NCI-H128 (cell line): ENCODE measurements around the gene VTN.

Experiments
- DNase-seq: peaks from one replicate; lab custom pipeline; 2025; ENCODE audit not compliant: unreplicated experiment; lab: John Stamatoyannopoulos, UW

VTN gene, protein sequence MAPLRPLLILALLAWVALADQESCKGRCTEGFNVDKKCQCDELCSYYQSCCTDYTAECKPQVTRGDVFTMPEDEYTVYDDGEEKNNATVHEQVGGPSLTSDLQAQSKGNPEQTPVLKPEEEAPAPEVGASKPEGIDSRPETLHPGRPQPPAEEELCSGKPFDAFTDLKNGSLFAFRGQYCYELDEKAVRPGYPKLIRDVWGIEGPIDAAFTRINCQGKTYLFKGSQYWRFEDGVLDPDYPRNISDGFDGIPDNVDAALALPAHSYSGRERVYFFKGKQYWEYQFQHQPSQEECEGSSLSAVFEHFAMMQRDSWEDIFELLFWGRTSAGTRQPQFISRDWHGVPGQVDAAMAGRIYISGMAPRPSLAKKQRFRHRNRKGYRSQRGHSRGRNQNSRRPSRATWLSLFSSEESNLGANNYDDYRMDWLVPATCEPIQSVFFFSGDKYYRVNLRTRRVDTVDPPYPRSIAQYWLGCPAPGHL

DNA sequence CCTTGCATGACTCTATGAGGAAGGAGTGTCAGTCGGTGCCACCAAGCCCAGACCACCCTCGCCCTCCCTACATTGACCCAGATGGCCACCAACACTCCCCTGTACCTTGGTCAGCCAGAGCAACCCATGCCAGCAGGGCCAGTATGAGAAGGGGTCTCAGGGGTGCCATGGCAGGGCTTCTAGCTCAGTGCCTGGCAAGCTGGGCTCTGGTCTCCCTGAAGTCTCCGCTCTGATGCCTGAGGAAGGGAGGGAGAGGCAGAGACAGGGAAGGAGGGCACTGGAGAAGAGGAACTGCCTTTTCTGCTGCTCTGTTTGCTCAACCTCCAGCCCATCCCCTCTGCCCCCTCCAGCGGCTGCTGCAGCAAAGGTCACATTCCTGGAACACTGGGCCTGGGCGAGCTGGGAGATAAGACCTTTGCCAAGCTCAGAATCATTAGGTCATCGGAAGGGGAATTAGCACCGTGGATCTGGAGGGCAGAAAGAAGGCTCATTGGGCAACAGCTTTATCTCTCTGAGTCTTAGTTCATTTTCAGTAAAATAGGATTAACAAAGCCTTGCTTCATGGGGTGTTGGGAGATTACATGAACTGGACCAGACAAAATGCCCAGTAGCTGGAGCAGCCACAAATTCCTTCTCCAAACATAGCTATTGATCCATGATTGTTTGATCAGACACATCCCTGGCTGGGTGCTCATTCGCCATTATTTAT lies at the start of gene VTN:
Gene VTN, minus strand, starts transcription at position 273 of the 709 bp plus-strand sequence. Its CDS starts 104 bp downstream, at position 169.
- DNase-seq: no peak

DNA sequence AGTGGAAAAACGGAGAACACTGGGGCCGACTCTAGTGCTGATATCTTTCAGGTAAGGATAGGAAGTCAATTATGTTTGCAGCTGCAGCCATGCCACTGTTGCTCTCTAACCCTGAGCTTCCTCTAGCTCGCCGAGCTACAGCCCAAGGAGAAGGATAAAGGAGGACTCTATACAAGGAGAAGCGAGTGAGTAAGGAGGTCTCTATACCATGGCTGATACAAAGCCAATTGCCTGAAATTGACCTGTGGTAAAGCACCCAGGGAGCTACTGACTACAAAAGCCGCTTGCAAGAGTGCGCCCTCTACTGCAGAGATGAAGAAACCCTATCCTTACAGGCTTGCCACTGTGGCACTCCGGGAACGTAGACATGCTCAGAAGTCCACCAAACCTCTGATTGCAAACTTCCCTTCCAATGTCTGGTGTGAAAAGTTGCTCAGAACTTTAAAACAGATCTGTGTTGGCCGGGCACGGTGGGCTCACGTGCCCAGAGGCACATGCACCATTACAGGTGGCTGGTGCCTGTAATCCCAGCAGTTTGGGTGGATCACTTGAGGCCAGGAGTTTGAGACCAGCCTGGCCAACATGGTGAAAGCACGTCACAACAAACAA lies 46.7 kb upstream of the VTN start:
- DNase-seq: peak; percentile 44

DNA sequence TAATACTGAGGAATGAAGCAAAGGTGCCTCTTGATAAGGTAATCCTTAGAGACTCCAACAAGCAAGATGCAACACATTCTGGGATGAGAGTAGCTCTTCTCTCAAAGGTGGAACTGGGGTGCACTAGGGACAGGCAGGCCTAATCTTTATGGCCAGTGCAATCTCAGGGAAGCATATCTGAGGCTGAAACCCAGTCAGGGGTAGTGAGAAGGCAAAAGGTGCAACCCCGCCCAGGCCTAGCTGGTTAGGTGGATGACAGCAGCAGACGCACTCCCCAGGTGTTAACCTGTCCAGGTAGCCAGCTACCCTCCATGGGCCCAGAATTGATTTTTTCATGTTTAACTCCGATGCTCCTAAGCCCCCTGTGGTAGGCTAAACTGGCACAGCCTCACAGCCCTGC lies 45.8 kb upstream of the VTN start:
- no peak for DNase-seq

DNA sequence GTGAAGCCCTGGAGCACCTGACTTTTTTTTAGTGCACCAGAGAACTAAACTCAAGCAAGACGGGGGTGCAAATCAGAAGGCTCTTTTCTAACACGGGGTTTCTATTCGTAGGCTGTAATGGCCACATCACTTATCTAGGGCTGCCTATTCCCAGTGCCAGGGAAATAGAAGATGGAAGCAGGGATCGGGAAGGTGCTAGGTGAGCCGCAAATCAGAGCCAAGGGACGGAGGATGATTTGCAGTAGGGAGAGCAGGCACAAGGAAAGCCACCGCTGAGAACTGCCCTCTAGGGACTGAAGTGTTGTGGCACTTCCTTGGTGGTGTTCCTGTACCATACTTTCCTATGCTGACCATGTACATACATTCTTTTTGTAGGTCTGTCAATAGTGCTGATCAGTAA lies 43.7 kb upstream of the VTN start:
- no peak for DNase-seq

DNA sequence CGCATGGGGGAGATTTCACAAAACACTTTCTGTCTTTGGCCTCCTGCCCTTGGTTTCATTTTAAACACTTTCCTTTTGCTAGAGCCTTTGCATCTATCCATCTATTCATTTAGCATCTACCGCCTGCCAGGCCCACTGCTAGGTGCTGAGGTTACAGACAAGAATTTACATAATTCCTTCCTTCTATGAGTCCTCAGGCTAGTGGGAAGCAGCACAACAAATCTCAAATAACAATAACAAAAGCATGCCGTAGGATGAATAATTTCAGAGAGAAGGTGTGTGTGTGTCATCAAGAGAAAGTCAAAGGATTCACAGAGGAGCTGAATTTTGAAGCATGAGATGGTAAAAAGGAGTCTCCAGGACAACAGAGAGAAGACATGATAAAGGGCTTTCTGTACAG lies 42.0 kb upstream of the VTN start:
- DNase-seq: no peak

DNA sequence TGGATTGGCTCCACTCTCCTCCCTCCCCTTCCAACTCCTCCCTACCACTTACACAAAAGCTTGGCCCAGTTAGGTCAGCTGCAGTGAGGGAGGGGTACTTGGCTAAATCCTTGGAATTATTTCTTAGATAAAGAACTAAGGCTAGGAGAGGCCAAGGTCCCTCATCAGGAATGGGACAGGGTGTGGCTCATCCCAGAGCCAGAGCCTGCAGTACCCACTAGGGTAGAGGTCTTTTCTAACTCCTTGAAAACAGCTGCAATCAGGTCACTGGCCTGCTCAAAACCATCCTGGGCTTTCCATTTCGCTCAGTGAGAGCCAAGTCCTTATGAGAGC lies 37.8 kb upstream of the VTN start:
- no peak for DNase-seq

DNA sequence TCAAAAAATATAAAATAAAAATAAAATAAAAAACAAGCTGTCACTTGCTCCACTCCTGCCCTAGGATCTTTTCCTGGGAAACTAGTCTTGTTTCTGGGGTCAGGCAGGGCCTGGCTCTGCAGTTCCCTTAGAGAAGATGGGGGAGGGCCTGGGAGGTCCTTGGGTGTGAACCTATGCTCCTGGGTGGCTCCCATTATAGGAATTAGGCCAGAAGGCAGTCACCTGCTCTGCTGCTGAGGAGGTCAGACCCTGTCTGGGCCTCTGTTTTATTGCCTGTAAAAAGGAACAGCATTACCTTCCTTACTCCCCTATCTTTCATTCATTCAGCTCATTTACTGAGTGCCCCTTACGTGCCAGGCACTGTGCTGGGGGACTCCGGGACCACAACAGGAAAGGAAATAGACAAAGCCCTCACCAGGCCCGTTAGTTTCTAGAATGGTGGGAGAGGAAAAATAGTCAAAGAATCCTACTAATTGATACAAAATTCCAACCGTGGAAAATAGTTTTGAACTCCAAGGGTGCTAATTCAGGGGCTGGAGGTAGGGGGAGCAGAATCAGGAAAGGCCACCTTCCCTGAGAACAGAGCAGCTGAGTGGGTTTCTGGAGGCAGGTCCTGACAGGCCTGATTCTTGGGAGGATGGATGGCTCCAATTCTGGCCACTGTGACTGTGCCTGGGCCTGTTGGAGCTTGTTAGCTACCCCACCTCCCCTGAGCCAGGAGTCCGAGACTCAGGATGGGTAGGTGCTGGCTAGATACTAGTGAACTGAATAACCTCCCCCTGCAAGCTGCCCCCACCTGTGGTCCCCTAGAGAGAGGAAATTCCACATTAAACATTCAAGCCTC lies 37.2 kb upstream of the VTN start:
- no peak for DNase-seq

DNA sequence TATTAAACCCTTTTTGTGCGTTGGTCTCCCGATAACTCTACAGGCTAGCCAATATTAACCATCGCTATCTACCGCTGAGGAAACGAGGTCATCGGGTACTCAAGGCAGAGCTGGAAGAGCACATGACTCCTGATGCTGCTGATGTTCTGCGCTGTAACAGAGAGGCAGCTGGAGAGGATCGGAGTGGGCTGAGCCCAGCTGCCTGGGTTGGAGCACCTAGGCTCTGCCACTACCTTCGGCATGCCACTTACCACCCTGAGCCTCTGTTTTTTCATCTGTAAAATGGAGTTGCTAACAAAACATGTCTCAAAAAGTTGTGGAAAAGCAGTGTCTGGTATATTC lies 36.3 kb upstream of the VTN start:
- DNase-seq: no peak

DNA sequence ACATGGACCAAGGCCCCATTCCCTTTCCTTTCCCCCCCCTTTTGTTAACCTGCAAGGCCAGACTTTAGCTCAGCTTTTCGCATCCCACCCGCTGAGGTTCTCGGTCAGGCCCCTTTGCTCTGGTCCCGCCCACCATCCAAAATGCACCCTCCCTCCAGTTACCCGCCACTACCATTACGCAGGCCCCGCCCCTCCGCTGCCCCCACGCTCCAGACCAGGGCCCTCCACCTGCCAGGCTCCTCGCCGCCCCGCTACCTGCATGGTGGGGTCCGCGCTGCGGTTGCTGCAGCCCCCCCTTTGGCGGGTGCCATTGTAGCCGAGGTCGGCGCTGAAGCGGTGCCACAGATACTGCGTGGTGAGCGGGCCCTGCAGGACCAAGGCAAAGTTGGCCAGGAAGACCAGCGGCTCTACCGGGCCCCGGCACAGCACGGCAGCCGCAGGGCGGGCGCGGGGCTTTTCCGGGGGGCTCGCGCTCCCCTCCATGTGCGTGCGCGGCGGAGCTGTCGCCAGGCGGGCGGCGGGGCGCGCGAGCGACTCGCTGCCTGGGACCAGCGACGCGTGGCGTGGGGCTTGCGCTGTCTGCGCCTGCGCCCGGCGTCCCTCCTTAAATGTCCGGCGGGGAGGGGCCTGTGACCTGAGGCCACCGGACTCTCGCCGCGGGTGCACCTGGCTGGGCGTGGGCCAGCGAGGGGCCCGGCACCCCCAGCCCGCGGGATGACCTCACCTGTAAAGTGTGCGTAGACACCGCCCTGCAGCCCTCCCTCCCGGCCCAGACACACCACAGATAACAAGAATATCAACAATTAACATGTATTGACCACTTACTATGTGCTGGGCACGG lies 35.7 kb upstream of the VTN start, which contains the start of gene SLC46A1:
Gene SLC46A1, minus strand, starts transcription at position 581 of the 841 bp plus-strand sequence. Its CDS starts 98 bp downstream, at position 483.
- DNase-seq: no peak

DNA sequence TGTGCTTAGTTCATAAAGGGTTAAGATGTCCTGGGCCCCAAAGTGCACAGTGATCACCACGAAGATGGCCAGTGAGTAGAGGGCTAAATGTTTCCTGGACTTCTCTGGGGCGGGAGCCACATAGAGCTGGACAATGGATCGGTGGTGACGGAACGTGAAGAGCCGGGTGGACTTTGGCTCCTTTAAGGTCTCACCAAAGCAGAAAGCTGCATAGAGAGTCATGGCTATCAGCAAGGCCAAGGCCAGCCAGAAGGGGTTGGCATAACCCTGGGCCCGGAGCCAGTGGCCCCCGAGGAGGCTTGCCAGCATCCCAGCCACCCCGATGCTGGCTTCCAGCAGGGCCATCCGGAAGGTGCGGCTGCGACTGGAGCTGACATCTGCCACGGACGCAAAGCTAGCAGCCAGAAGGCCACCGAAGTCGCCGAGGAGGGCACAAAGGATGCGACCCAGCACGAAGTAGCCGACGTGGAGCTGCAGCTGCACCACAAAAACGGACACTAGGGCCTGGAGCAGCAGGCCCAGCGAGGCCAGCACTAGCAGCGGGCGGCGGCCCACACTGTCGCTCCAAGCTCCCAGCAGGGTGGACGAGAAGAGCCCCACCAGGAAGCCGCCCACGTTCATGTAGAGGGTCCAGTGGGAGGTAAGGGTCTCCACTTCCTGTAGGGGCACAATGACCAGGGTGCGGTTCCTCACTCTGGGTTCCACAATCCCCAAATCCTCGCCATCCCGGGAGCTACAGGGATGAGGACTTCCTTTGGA lies 34.9 kb upstream of the VTN start:
- no peak for DNase-seq

DNA sequence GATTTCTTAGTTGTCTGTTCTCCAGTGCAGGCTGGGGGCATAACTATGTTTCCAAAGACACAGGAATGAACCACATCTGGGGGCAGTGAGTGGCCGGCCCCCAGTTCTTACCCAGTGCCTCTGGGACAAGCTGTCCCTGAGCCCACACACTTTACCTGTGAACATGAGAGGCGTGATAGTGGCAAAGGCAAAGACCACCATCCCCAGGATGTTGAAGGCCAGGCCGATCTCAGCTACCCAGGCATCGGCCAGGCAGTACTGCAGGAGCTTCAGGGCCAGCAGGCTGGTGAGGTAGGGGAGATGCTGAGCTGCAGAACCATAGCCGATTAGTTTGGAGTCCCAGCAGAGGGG lies 34.3 kb upstream of the VTN start:
- no peak for DNase-seq

DNA sequence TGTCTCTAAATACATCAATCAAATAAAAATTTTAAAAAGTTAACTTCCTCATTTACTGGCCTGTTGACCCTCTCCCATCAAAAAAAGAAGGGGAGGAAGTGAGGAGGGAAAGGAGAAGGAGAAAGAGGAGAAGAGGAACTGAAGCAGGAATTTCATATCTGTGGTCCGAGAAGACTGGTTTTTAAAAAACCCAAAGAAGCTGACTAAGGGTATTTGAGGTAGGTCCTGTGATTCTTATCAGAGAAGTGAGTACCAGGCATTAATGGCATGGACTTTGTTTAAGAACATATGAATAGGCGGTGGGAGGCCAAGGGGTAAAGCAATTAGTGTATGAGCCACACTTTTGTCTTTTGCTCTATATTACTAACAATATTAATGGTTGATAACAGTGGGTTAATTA lies 33.9 kb upstream of the VTN start:
- no peak for DNase-seq

DNA sequence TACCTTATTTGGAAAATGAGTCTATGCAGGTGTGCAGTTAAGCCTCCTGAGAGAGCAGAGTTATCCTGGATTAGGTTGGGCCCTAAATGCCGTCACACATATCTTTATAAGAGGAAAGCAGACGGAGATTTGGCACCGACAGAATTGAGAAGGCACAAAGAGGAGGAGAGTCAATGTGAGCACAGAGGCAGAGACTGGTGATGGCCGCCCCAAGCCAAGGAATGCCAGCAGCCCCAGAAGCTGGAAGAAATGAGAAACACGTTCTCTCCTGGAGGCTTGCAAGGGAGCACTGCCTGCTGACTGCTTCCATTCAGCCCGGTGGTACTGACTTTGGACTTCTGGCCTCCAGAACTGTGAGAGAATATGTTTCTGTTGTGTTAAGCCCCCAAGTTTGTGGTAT lies 32.7 kb upstream of the VTN start:
- DNase-seq: no peak

DNA sequence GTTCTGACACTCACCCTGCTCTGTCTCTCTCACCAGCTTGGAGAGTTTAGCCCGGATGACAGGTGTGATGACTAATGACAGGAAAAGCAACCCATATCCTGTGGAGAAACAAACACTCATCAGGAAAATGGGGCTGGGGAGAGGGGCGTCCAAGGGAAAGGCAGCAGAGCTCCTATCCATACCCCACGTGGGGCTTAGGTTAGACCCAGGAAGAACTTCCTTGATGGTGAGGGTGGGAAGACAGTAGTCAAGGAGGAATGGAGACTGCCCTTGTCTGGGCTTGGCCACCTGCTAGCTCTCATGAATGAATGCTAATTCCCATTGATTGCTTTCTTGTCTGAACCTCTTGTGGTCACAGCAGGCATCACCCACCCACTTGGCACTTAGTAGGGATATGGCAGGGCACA lies 32.1 kb upstream of the VTN start:
- DNase-seq: no peak

DNA sequence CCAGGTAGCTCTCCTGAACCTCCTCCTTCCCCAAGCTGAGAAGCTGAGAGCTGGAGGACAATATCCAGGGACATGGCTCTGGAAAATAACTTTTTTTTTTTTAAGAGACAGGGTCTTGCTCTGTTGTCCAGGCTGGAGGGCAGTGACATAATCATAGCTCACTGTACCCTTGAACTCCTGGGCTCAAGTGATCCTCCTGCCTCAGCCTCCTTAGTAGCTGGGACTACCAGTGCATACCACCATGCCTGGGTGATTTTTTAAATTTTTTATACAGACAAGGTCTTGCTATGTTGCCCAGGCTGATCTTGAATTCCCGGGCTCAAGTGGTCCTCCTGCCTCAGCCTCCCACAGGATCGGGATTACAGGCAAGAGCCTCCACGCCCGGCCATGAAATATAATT lies 29.7 kb upstream of the VTN start:
- DNase-seq: no peak

DNA sequence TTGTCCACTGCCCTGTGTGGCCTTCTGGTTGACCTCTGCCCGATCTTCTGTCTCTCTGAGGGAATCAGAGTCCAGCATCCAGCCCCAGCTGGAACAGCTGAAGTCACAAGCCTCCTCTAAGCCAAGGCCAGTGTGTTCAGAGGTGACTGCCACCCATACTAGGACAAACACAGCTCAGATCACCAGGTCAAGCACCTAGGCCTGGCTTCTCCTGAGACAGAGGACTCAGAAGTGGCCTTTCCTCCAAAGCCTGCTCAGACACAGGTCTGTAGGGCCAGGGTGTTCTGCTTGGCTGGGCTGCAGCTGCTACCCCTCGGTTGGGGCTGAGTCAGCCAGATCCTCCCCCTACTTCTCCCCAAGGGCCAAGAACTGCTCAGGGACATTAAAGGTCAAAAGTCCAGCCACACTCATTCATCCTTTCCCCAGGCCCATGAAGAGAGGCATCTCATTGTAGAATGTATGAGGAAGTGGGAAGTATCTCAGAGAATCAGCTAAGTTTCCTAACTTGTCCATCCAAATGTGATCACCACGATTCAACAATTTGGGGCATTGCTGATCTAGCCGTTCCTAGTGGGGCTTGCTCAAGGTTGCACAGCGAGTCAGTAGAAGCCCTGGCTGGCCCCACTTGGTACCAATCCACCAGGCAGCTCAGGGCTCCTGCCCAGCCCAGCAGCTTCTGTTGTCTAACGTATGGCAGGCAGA lies 28.3 kb upstream of the VTN start:
- no peak for DNase-seq

DNA sequence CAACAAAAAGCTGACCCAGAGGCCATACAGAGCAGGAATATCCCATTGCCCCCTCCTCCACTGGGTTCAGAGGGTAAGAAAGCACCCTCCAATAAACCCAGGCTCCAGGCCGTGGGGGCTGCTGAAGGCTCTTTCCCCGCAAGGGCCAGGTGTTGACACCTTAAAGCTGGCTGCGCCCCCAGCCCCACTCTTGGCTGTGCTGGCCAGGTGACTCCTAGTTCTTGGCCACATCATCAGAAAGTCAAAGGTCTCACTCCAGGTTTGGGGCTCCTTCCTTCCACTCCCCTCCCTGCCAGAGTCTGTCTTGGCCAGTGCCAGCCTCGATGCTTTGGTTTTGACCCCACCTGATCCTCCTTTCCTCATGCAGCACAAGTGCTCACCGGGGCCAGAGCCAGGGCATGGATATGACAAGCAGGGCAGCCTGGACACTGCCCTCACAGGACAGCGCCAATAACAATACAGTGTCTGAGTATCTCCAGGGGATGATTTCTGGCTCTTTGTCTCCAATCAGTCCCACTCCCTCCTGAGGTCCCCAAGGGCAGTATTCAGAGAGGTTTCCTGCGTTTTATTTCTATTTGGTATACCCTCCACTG lies 27.7 kb upstream of the VTN start:
- no peak for DNase-seq

DNA sequence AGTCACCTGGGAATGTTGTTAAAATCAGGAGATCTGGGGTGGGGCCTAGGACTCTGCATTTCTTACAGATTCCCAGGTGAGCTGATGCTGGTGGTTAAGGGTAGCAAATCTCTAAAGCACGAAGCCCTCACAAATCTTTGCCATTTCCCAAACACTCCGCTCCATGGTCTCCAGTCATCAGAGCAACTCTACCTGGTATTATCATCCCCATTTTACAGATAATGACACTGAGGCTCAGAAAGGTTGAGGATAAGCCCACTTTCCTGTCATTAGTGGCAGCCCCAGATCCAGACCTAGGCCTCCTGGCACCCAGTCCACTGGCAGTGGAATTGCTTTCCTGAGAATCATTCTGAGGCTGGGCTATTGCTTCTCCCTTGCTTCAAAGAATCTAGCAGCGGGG lies 27.2 kb upstream of the VTN start:
- DNase-seq: no peak
